DMS114 treated with DMSO at 0.1 percent for 48 hours (cell line): Measurements from ENCODE around the gene SEC22A.
A peak's percentile ranks its signal among the peaks of the same experiment; 100 is the strongest.
"Not testable (repeated sequence)": the region's sequence is repeated elsewhere in the genome, so short reads cannot be mapped to it uniquely, and the experiment has no call there.

Experiments used
- DNase-seq: peaks from one replicate; lab custom pipeline; 2025; ENCODE audit not compliant: unreplicated experiment; lab: John Stamatoyannopoulos, UW

The SEC22A gene

GRCh38 chr3:123169930-123170329 lies 31.8 kb upstream of the SEC22A start:
- no peak for DNase-seq

GRCh38 chr3:123180791-123181190 lies 21.0 kb upstream of the SEC22A start:
- DNase-seq: no peak

- no peak for DNase-seq
These were observed 15.0 kb upstream of the SEC22A start for GRCh38 chr3:123186695-123187094.

GRCh38 chr3:123188058-123188457 lies 13.7 kb upstream of the SEC22A start:
- no peak for DNase-seq

- DNase-seq: no peak
These were observed 8.2 kb upstream of the SEC22A start for GRCh38 chr3:123193448-123194101.

GRCh38 chr3:123194552-123194951 lies 7.2 kb upstream of the SEC22A start:
- no peak for DNase-seq

- no peak for DNase-seq
These were observed 3.4 kb upstream of the SEC22A start for GRCh38 chr3:123198372-123198771.

- DNase-seq: no peak
These were observed 553 bp upstream of the SEC22A start for GRCh38 chr3:123201223-123201556.

GRCh38 chr3:123202451-123202850 lies 708 bp downstream of the SEC22A start:
- DNase-seq: no peak

GRCh38 chr3:123218990-123219389 lies 17.2 kb downstream of the SEC22A start:
- DNase-seq: no peak

GRCh38 chr3:123221369-123221768 lies 19.6 kb downstream of the SEC22A start:
- not testable (repeated sequence) for DNase-seq

- no peak for DNase-seq
These were observed 23.3 kb downstream of the SEC22A start for GRCh38 chr3:123225016-123225415.

- DNase-seq: no peak
These were observed 24.8 kb downstream of the SEC22A start for GRCh38 chr3:123226549-123226948.

GRCh38 chr3:123229145-123229544 lies 27.4 kb downstream of the SEC22A start:
- no peak for DNase-seq

- no peak for DNase-seq
These were observed 35.2 kb downstream of the SEC22A start for GRCh38 chr3:123236902-123237301.

GRCh38 chr3:123239186-123239585 lies 37.4 kb downstream of the SEC22A start:
- not testable (repeated sequence) for DNase-seq

GRCh38 chr3:123239756-123240155 lies 38.0 kb downstream of the SEC22A start:
- no peak for DNase-seq

GRCh38 chr3:123244128-123244527 lies 42.4 kb downstream of the SEC22A start:
- DNase-seq: no peak

- DNase-seq: no peak
These were observed 45.1 kb downstream of the SEC22A start for GRCh38 chr3:123246866-123247265.

GRCh38 chr3:123256256-123256655 lies 54.5 kb downstream of the SEC22A start:
- DNase-seq: no peak

- no peak for DNase-seq
These were observed 56.6 kb downstream of the SEC22A start for GRCh38 chr3:123258359-123258758.

- DNase-seq: peak; percentile 72
These were observed 57.2 kb downstream of the SEC22A start for GRCh38 chr3:123258811-123259420.

GRCh38 chr3:123261666-123262065 lies 59.9 kb downstream of the SEC22A start:
- no peak for DNase-seq
